K562 (cell line): ENCODE results near the gene ZNF358. TPM values are rescaled to one million over a fixed set of nuclear protein-coding genes. Genes with fewer than 3 reads are reported as not detected.

ENCODE experiments used
- EZH2 ChIP-seq: IDR thresholded peaks from 2 replicates; pipeline ENCODE4 v1.6.1; 2012; ENCODE audit warnings: low read depth, mild to moderate bottlenecking, inconsistent platforms, low read length, borderline replicate concordance
- MEF2A ChIP-seq: IDR thresholded peaks from 2 replicates; pipeline ENCODE4 v1.6.1; 2011; ENCODE audit warnings: low read depth, mild to moderate bottlenecking, low read length, moderate library complexity; ENCODE audit not compliant: control insufficient read depth
- PHF8 ChIP-seq: fragments of 200-600 bp; sonication (generic); IDR thresholded peaks from 2 replicates; pipeline ENCODE4 v1.6.1; 2012; ENCODE audit warnings: mixed run types, mild to moderate bottlenecking, inconsistent platforms, low read length, moderate library complexity, borderline replicate concordance
- POLR2H ChIP-seq: IDR thresholded peaks from 2 replicates; pipeline ENCODE4 v1.6.1; 2016; ENCODE audit warnings: missing genetic modification characterization, low read depth, mild to moderate bottlenecking, control low read depth, missing compliant biosample characterization, moderate library complexity
- SETDB1 ChIP-seq: IDR thresholded peaks from one replicate; pipeline ENCODE4 v1.6.1; 2012; ENCODE audit warnings: low read length, control low read depth, inconsistent platforms
- SIN3A ChIP-seq, 2 experiments: fragments of 150-350 bp in 1 of 2; IDR thresholded peaks; 2 replicates each; pipeline ENCODE4 v1.6.1; 2011 to 2016; ENCODE audit warnings: borderline replicate concordance in 2 of 2, low read depth in 2 of 2, low read length in 2 of 2, mild to moderate bottlenecking in 2 of 2, moderate library complexity in 2 of 2; ENCODE audit not compliant: control insufficient read depth in 1 of 2
- SLC30A9 ChIP-seq: fragments of 250-450 bp; sonication (Bioruptor Pico); IDR thresholded peaks from 2 replicates; pipeline ENCODE4 v1.8.0; 2022; ENCODE audit warnings: mild to moderate bottlenecking, moderate library complexity
- SMAD4 ChIP-seq: fragments of 250-450 bp; sonication (Bioruptor Pico); conservative IDR thresholded peaks from 2 replicates; pipeline ENCODE4 v1.8.0; 2021; ENCODE audit warnings: inconsistent platforms, mild to moderate bottlenecking, moderate library complexity
- TAF7 ChIP-seq: fragments of 450-650 bp; IDR thresholded peaks from 2 replicates; pipeline ENCODE4 v1.6.1; 2016; ENCODE audit warnings: missing genetic modification characterization, missing compliant biosample characterization
- TRIM24 ChIP-seq, 2 experiments: fragments of 450-650 bp; IDR thresholded peaks; 2 replicates each; pipeline ENCODE4 v1.6.1; 2016
- ZBTB26 ChIP-seq: fragments of 450-650 bp; formaldehyde crosslinking; IDR thresholded peaks from 2 replicates; pipeline ENCODE4 v1.4.0; 2022; ENCODE audit warnings: missing genetic modification characterization
- ZNF224 ChIP-seq: sonication (generic); formaldehyde crosslinking; IDR thresholded peaks from 2 replicates; pipeline ENCODE4 v1.8.0; 2022; ENCODE audit warnings: mild to moderate bottlenecking, missing genetic modification reagents
- ZNF239 ChIP-seq: fragments of 250-450 bp; sonication (Bioruptor Pico); IDR thresholded peaks from 2 replicates; pipeline ENCODE4 v1.4.0; 2020; ENCODE audit warnings: mild to moderate bottlenecking
- ZNF764 ChIP-seq: fragments of 250-450 bp; sonication (Bioruptor Pico); IDR thresholded peaks from 2 replicates; pipeline ENCODE4 v1.4.0; 2020; ENCODE audit warnings: low read depth, mild to moderate bottlenecking, moderate library complexity
- polyA plus RNA-seq, 8 experiments: library from polyadenylated mRNA; depleted of rRNA in 4 of 8; stranded (reverse) in 5 of 8; unstranded in 3 of 8; fragments of >200 nt; fragmentation: Nextera tagmentation in 2 of 8; fragmentation: Illumina TruSeq in 1 of 8; extraction: Ambion mirVana in 2 of 8; extraction: Trizol in 1 of 8; gene quantifications; 2 replicates each; pipeline versions ENCODE4 v1.2.1 to v1.2.3, GENCODE V29; 2011 to 2014; ENCODE audit warnings: inconsistent platforms in 1 of 8, missing spikeins in 1 of 8
- total RNA-seq, 7 experiments: library from RNA; depleted of rRNA in 6 of 7; stranded (reverse); fragments of >200 nt in 6 of 7; fragmentation: Illumina TruSeq in 2 of 7; extraction: Trizol in 2 of 7; gene quantifications; 2 replicates each; pipeline versions ENCODE4 v1.2.1 to v1.2.3, GENCODE V29; 2011 to 2021; ENCODE audit warnings: low replicate concordance in 1 of 7
- TF ChIP-seq, protein P1 (sequence below): fragments of 150-350 bp; conservative IDR thresholded peaks from 2 replicates; pipeline ENCODE4 v1.6.1; 2014; ENCODE audit warnings: low read length
- TF ChIP-seq, protein P2 (sequence below), 3 experiments: fragments of 200-800 bp in 1 of 3; fragments of 250-450 bp in 1 of 3; fragments of 450-650 bp in 1 of 3; sonication (Bioruptor Pico) in 1 of 3; sonication (Bioruptor generic) in 1 of 3; formaldehyde crosslinking in 1 of 3; IDR thresholded peaks; 2 replicates each; pipeline versions ENCODE4 v1.6.1 to v1.8.0; 2016 to 2022; ENCODE audit warnings: mild to moderate bottlenecking in 2 of 3, missing genetic modification characterization in 2 of 3, missing compliant biosample characterization in 1 of 3, moderate library complexity in 1 of 3
- TF ChIP-seq, protein P3 (sequence below): sonication (generic); formaldehyde crosslinking; IDR thresholded peaks from 2 replicates; pipeline ENCODE4 v1.8.1; 2023; ENCODE audit warnings: mild to moderate bottlenecking, missing genetic modification reagents

The ZNF358 gene
- total and polyA plus RNA-seq, 9 of the 15 experiments (the other 6 are each of a cell fraction or from before 2014, with no cell fraction given) = 0.04 to 17.2 (median 4.9) TPM

DNA sequence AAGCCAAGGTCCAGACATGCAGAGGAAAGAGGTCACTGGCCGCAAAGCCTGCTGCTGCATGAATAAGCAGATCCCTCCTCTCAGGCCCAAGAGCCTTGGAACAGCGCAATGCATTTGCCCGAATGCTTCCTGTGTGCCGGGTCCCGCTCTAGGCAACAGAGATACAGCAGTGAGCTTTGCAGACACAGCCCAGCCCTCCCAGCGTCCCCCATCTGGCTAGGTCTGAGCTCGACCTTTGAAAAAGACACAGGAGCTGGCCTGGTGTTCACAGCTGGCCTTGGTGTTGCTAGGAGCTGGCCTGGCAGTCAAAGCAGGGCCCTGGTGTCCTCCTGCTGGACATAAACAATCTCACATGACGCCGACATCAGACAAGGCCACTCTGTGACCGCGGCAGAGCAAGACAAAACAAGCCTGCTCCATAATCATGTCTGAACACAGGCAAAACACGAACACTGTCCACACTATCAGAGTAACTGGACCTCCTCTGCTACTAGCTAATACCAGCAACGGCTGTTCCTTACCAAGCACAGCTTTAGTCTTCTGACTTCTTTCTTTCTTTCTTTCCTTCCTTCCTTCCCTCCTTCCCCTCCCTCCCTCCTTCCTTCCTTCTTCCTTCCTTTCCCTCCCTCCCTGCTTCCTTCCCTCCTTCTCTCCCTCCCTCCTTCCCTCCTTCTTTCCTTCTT is 21.3 kb upstream of the ZNF358 start (continued):
- TF ChIP-seq, protein P1, sequence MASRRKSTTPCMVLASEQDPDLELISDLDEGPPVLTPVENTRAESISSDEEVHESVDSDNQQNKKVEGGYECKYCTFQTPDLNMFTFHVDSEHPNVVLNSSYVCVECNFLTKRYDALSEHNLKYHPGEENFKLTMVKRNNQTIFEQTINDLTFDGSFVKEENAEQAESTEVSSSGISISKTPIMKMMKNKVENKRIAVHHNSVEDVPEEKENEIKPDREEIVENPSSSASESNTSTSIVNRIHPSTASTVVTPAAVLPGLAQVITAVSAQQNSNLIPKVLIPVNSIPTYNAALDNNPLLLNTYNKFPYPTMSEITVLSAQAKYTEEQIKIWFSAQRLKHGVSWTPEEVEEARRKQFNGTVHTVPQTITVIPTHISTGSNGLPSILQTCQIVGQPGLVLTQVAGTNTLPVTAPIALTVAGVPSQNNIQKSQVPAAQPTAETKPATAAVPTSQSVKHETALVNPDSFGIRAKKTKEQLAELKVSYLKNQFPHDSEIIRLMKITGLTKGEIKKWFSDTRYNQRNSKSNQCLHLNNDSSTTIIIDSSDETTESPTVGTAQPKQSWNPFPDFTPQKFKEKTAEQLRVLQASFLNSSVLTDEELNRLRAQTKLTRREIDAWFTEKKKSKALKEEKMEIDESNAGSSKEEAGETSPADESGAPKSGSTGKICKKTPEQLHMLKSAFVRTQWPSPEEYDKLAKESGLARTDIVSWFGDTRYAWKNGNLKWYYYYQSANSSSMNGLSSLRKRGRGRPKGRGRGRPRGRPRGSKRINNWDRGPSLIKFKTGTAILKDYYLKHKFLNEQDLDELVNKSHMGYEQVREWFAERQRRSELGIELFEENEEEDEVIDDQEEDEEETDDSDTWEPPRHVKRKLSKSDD = no peak
- TF ChIP-seq TRIM24 (IDR thresholded peaks at IDR 0.05) (peak in 1 of 2 experiments; percentile 42; a peak in 1 of 4 replicates), PHF8 (peak; percentile 58; the same call in 1 of the 2 replicates), SETDB1 (no peak), SMAD4 (CRISPR knock-in tag) (peak; percentile 94), EZH2 (no peak), ZBTB26 (CRISPR knock-in tag) (peak; percentile 97), ZNF764 (CRISPR knock-in tag) (no peak), ZNF239 (CRISPR knock-in tag) (no peak), SLC30A9 (CRISPR knock-in tag) (no peak), TAF7 (tag) (0 out of 2 replicates have a peak, but pooled peaks have one; percentile 65), POLR2H (tag) (no peak), SIN3A (IDR thresholded peaks at IDR 0.05; ENCODE audit: borderline replicate concordance in 2 of 2, control insufficient read depth in 1 of 2, low read depth in 2 of 2, low read length in 2 of 2) (no peak), ZNF224 (no peak), MEF2A (no peak)
- TF ChIP-seq, protein P2, sequence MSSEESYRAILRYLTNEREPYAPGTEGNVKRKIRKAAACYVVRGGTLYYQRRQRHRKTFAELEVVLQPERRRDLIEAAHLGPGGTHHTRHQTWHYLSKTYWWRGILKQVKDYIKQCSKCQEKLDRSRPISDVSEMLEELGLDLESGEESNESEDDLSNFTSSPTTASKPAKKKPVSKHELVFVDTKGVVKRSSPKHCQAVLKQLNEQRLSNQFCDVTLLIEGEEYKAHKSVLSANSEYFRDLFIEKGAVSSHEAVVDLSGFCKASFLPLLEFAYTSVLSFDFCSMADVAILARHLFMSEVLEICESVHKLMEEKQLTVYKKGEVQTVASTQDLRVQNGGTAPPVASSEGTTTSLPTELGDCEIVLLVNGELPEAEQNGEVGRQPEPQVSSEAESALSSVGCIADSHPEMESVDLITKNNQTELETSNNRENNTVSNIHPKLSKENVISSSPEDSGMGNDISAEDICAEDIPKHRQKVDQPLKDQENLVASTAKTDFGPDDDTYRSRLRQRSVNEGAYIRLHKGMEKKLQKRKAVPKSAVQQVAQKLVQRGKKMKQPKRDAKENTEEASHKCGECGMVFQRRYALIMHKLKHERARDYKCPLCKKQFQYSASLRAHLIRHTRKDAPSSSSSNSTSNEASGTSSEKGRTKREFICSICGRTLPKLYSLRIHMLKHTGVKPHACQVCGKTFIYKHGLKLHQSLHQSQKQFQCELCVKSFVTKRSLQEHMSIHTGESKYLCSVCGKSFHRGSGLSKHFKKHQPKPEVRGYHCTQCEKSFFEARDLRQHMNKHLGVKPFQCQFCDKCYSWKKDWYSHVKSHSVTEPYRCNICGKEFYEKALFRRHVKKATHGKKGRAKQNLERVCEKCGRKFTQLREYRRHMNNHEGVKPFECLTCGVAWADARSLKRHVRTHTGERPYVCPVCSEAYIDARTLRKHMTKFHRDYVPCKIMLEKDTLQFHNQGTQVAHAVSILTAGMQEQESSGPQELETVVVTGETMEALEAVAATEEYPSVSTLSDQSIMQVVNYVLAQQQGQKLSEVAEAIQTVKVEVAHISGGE (CRISPR knock-in tag; IDR thresholded peaks at IDR 0.05) = no peak
- TF ChIP-seq, protein P3, sequence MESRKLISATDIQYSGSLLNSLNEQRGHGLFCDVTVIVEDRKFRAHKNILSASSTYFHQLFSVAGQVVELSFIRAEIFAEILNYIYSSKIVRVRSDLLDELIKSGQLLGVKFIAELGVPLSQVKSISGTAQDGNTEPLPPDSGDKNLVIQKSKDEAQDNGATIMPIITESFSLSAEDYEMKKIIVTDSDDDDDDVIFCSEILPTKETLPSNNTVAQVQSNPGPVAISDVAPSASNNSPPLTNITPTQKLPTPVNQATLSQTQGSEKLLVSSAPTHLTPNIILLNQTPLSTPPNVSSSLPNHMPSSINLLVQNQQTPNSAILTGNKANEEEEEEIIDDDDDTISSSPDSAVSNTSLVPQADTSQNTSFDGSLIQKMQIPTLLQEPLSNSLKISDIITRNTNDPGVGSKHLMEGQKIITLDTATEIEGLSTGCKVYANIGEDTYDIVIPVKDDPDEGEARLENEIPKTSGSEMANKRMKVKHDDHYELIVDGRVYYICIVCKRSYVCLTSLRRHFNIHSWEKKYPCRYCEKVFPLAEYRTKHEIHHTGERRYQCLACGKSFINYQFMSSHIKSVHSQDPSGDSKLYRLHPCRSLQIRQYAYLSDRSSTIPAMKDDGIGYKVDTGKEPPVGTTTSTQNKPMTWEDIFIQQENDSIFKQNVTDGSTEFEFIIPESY (CRISPR knock-in tag) = peak; percentile 53; the same call in 1 of the 2 replicates
